H1 (cell line): Measurements from ENCODE around the gene PIP5K1C. TPM values are rescaled to one million over a fixed set of nuclear protein-coding genes. Genes with fewer than 3 reads are reported as not detected.
A peak's percentile ranks its signal among the peaks of the same experiment; 100 is the strongest.

ENCODE experiments used
- CTCF ChIA-PET: fragments of 300-600 bp; sonication (Branson Sonifier 250); formaldehyde crosslinking; loops from one replicate; lab custom pipeline; 2021; ENCODE audit not compliant: partially characterized antibody; lab: Charles Lee
- POLR2A ChIA-PET: fragments of 300-600 bp; sonication (Branson Sonifier 250); formaldehyde crosslinking; loops from one replicate; lab custom pipeline; 2021; ENCODE audit warnings: inconsistent platforms; ENCODE audit not compliant: partially characterized antibody; lab: Charles Lee
- DNase-seq, 2 experiments: peaks; one replicate each; pipeline versions ENCODE4 v3.0.0 to v3.0.0-alpha.2; 2010 to 2022; ENCODE audit warnings: low spot score in 2 of 2, low read depth in 1 of 2, mixed read lengths in 1 of 2
- FAIRE-seq: peaks from 2 replicates; lab custom pipeline; 2011; peaks lifted over from hg19 to GRCh38; lab: Jason Lieb, UNC
- H2AFZ ChIP-seq: 2 replicates; pipeline ENCODE4 v1.8.1; 2012; ENCODE audit warnings: low read length, inconsistent platforms
- H2AK5ac ChIP-seq: 2 replicates; pipeline ENCODE4 v1.6.1; 2013; ENCODE audit warnings: low read depth, low read length
- H2BK120ac ChIP-seq: replicated peaks from 2 replicates; pipeline ENCODE3; 2013; ENCODE audit warnings: low read depth, low read length, inconsistent platforms
- H2BK12ac ChIP-seq: 2 replicates; pipeline ENCODE4 v1.6.1; 2013; ENCODE audit warnings: low read depth, low read length
- H2BK15ac ChIP-seq: 2 replicates; pipeline ENCODE4 v1.6.1; 2013; ENCODE audit warnings: low read length
- H2BK20ac ChIP-seq: 2 replicates; pipeline ENCODE4 v1.6.1; 2013; ENCODE audit warnings: low read length
- H2BK5ac ChIP-seq: 2 replicates; pipeline ENCODE4 v1.6.1; 2013; ENCODE audit warnings: low read depth, low read length
- H3K14ac ChIP-seq: 2 replicates; pipeline ENCODE4 v1.6.1; 2013; ENCODE audit warnings: inconsistent platforms; ENCODE audit not compliant: insufficient read length
- H3K18ac ChIP-seq: 2 replicates; pipeline ENCODE4 v1.6.1; 2013; ENCODE audit warnings: low read length; ENCODE audit errors: extremely low read depth
- H3K23ac ChIP-seq: 2 replicates; pipeline ENCODE4 v1.6.1; 2013; ENCODE audit warnings: inconsistent platforms; ENCODE audit not compliant: insufficient read length
- H3K23me2 ChIP-seq: 2 replicates; pipeline ENCODE4 v1.6.1; 2013; ENCODE audit warnings: low read depth, low read length
- H3K27ac ChIP-seq: 2 replicates; pipeline ENCODE4 v1.6.1; 2011; ENCODE audit warnings: low read depth, low read length, inconsistent platforms
- H3K27me3 ChIP-seq, 4 experiments: replicated peaks in 1 of 4; 1 replicate in 1 of 4; 2 replicates in 3 of 4; pipeline versions ENCODE4 v1.6.1 to v1.8.1; 2011 to 2013; ENCODE audit warnings: low read length in 3 of 4, mild to moderate bottlenecking in 3 of 4, inconsistent platforms in 2 of 4, mixed read lengths in 2 of 4, moderate library complexity in 1 of 4; ENCODE audit not compliant: control insufficient read depth in 3 of 4, insufficient read depth in 3 of 4; ENCODE audit errors: extremely low read depth in 1 of 4
- H3K36me3 ChIP-seq, 4 experiments: 2 replicates each; pipeline versions ENCODE4 v1.6.1 to v1.8.1; 2011 to 2013; ENCODE audit warnings: mild to moderate bottlenecking in 4 of 4, low read length in 3 of 4, moderate library complexity in 2 of 4, control low read depth in 1 of 4, inconsistent platforms in 1 of 4; ENCODE audit not compliant: insufficient read depth in 4 of 4, control insufficient read depth in 2 of 4
- H3K4ac ChIP-seq: replicated peaks from 2 replicates; pipeline ENCODE3; 2013; ENCODE audit warnings: low read length, low read depth, mixed read lengths, inconsistent platforms; ENCODE audit not compliant: insufficient read length
- H3K4me1 ChIP-seq, 4 experiments: replicated peaks in 1 of 4; 1 replicate in 1 of 4; 2 replicates in 3 of 4; pipeline versions ENCODE4 v1.6.1 to v1.8.1; 2011 to 2013; ENCODE audit warnings: low read length in 3 of 4, inconsistent platforms in 2 of 4, mixed read lengths in 1 of 4; ENCODE audit not compliant: insufficient read depth in 4 of 4, control insufficient read depth in 3 of 4
- H3K4me2 ChIP-seq, 2 experiments: 2 replicates each; pipeline versions ENCODE4 v1.6.1 to v1.8.1; 2011 to 2013; ENCODE audit warnings: low read depth in 2 of 2, low read length in 2 of 2, control low read depth in 1 of 2, inconsistent platforms in 1 of 2, mild to moderate bottlenecking in 1 of 2; ENCODE audit not compliant: insufficient read depth in 1 of 2
- H3K4me3 ChIP-seq, 4 experiments: fragments of 200-600, 300-600 bp in 1 of 4; sonication (generic), shearing (Covaris generic), sonication (Bioruptor Twin) in 1 of 4; 2 replicates each; pipeline versions ENCODE4 v1.5.1 to v1.8.1; 2011 to 2016; ENCODE audit warnings: low read length in 4 of 4, low read depth in 3 of 4, control low read depth in 2 of 4, inconsistent platforms in 2 of 4, mild to moderate bottlenecking in 2 of 4, mixed read lengths in 1 of 4, moderate library complexity in 1 of 4; ENCODE audit not compliant: insufficient read depth in 2 of 4; ENCODE audit errors: extremely low read depth in 1 of 4
- H3K56ac ChIP-seq: replicated peaks from 2 replicates; pipeline ENCODE3; 2013; ENCODE audit warnings: low read depth, mild to moderate bottlenecking, mixed read lengths, low read length, inconsistent platforms; ENCODE audit not compliant: insufficient read length
- H3K79me1 ChIP-seq: 2 replicates; pipeline ENCODE4 v1.6.1; 2013; ENCODE audit warnings: low read depth, low read length, control low read depth
- H3K79me2 ChIP-seq, 2 experiments: 2 replicates each; pipeline versions ENCODE4 v1.6.1 to v1.8.1; 2012 to 2013; ENCODE audit warnings: low read length in 2 of 2, mild to moderate bottlenecking in 2 of 2, inconsistent platforms in 1 of 2; ENCODE audit not compliant: insufficient read depth in 2 of 2, control insufficient read depth in 1 of 2
- H3K9ac ChIP-seq, 4 experiments: replicated peaks in 1 of 4; 1 replicate in 1 of 4; 2 replicates in 3 of 4; pipeline versions ENCODE4 v1.6.1 to v1.8.1; 2011 to 2013; ENCODE audit warnings: low read depth in 3 of 4, low read length in 3 of 4, control low read depth in 2 of 4, mild to moderate bottlenecking in 2 of 4, moderate library complexity in 2 of 4, inconsistent platforms in 1 of 4; ENCODE audit errors: extremely low read depth in 1 of 4
- H3K9me3 ChIP-seq, 2 experiments: 2 replicates each; pipeline versions ENCODE4 v1.6.1 to v1.8.1; 2012 to 2013; ENCODE audit warnings: mild to moderate bottlenecking in 2 of 2, moderate library complexity in 2 of 2, control low read depth in 1 of 2, inconsistent platforms in 1 of 2, low read depth in 1 of 2, low read length in 1 of 2, mixed read lengths in 1 of 2; ENCODE audit not compliant: insufficient read depth in 2 of 2
- H4K20me1 ChIP-seq, 2 experiments: replicated peaks in 1 of 2; 2 replicates each; pipeline versions ENCODE3 to v1.8.1; 2011 to 2013; ENCODE audit warnings: inconsistent platforms in 2 of 2, low read length in 2 of 2, mild to moderate bottlenecking in 1 of 2; ENCODE audit not compliant: insufficient read depth in 2 of 2, control insufficient read depth in 1 of 2
- H4K5ac ChIP-seq: 2 replicates; pipeline ENCODE4 v1.6.1; 2013; ENCODE audit warnings: low read length, low read depth, mixed read lengths, inconsistent platforms; ENCODE audit not compliant: insufficient read length
- H4K8ac ChIP-seq: 2 replicates; pipeline ENCODE4 v1.8.0; 2013; ENCODE audit warnings: mild to moderate bottlenecking, moderate library complexity, low read length, inconsistent platforms; ENCODE audit not compliant: insufficient read depth; ENCODE audit errors: extremely low read depth
- H4K91ac ChIP-seq: replicated peaks from 2 replicates; pipeline ENCODE3; 2013; ENCODE audit warnings: low read length, mixed read lengths, inconsistent platforms; ENCODE audit not compliant: insufficient read length
- GABPA ChIP-seq: IDR thresholded peaks from 2 replicates; pipeline ENCODE4 v1.6.1; 2011; ENCODE audit warnings: mild to moderate bottlenecking, low read length, moderate library complexity, borderline replicate concordance; ENCODE audit not compliant: insufficient read depth
- MAX ChIP-seq: IDR thresholded peaks from 2 replicates; pipeline ENCODE4 v1.6.1; 2012; ENCODE audit warnings: inconsistent platforms
- RBBP5 ChIP-seq: IDR thresholded peaks from 2 replicates; pipeline ENCODE4 v1.7.1; 2012; ENCODE audit warnings: low read depth, mild to moderate bottlenecking, inconsistent platforms, low read length, moderate library complexity, borderline replicate concordance
- RXRA ChIP-seq: IDR thresholded peaks from 2 replicates; pipeline ENCODE4 v1.6.1; 2011; ENCODE audit warnings: low read depth, mild to moderate bottlenecking, low read length, moderate library complexity; ENCODE audit not compliant: insufficient read depth
- SIN3A ChIP-seq, 2 experiments: IDR thresholded peaks in 1 of 2; conservative IDR thresholded peaks in 1 of 2; 2 replicates each; pipeline ENCODE4 v1.6.1; 2011 to 2012; ENCODE audit warnings: low read length in 2 of 2, improper control_type of control experiment in 1 of 2, low read depth in 1 of 2, mild to moderate bottlenecking in 1 of 2
- SP1 ChIP-seq: IDR thresholded peaks from 2 replicates; pipeline ENCODE4 v1.6.1; 2011; ENCODE audit warnings: low read depth, low read length
- WGBS, 2 experiments: shearing (Covaris generic) in 1 of 2; methylation state at CpG; one replicate each; pipeline versions ENCODE4 v1.1.6 to v1.1.7; 2013 to 2015; ENCODE audit warnings: low lambda C conversion rate in 2 of 2, mixed read lengths in 2 of 2, inconsistent platforms in 1 of 2, low coverage in 1 of 2, missing lambda C conversion rate in 1 of 2; ENCODE audit not compliant: insufficient replicate concordance in 2 of 2, insufficient coverage in 1 of 2, insufficient read length in 1 of 2; ENCODE audit errors: extremely low coverage in 1 of 2, missing lambda C conversion rate in 1 of 2; 5-methylcytosine and 5-hydroxymethylcytosine counted together
- polyA plus RNA-seq, 7 experiments: library from polyadenylated mRNA; depleted of rRNA in 3 of 7; stranded (reverse) in 5 of 7; unstranded in 2 of 7; fragments of >200 nt in 5 of 7; fragments of 200-250 nt in 2 of 7; gene quantifications; 1 replicate in 5 of 7; 2 replicates in 1 of 7; 4 replicates in 1 of 7; pipeline versions ENCODE4 v1.2.1 to v1.2.3, GENCODE V29; 2011 to 2013; ENCODE audit warnings: missing spikeins in 2 of 7, mixed read lengths in 2 of 7
- total RNA-seq: library from RNA; stranded (reverse); fragmentation: NEBNext Ultra II Directional; extraction: Animal tissue kit (Norgen Biotek cat#: 25700); gene quantifications from 2 replicates; pipeline ENCODE4 v1.2.1, GENCODE V29; 2021
- TF ChIP-seq, protein P1 (sequence below), 3 experiments: IDR thresholded peaks; 1 replicate in 2 of 3; 2 replicates in 1 of 3; pipeline versions ENCODE4 v1.5.1 to v1.6.1; 2011; ENCODE audit warnings: low read length in 3 of 3, mild to moderate bottlenecking in 3 of 3, inconsistent platforms in 2 of 3, low read depth in 1 of 3, moderate library complexity in 1 of 3; ENCODE audit not compliant: insufficient read depth in 1 of 3; ENCODE audit errors: control extremely low read depth in 1 of 3

The PIP5K1C gene
- total and polyA plus RNA-seq, 2 of the 8 experiments (the other 6 are each of a cell fraction or from before 2014, with no cell fraction given), result 10.6 to 32.9 TPM

GRCh38 chr19:3720349-3720917 is 20.2 kb upstream of the PIP5K1C start:
- H2BK12ac ChIP-seq, result no peak overlapping the region
- no peaks in the 10 kb centered on the region for H4K20me1 ChIP-seq
- TF ChIP-seq, protein P1, sequence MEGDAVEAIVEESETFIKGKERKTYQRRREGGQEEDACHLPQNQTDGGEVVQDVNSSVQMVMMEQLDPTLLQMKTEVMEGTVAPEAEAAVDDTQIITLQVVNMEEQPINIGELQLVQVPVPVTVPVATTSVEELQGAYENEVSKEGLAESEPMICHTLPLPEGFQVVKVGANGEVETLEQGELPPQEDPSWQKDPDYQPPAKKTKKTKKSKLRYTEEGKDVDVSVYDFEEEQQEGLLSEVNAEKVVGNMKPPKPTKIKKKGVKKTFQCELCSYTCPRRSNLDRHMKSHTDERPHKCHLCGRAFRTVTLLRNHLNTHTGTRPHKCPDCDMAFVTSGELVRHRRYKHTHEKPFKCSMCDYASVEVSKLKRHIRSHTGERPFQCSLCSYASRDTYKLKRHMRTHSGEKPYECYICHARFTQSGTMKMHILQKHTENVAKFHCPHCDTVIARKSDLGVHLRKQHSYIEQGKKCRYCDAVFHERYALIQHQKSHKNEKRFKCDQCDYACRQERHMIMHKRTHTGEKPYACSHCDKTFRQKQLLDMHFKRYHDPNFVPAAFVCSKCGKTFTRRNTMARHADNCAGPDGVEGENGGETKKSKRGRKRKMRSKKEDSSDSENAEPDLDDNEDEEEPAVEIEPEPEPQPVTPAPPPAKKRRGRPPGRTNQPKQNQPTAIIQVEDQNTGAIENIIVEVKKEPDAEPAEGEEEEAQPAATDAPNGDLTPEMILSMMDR (IDR thresholded peaks at IDR 0.05; ENCODE audit: control extremely low read depth in 1 of 3, insufficient read depth in 1 of 3, low read depth in 1 of 3, low read length in 3 of 3), result no peak
- TF ChIP-seq RXRA, result 0 out of 2 replicates have a peak, but pooled peaks have one; percentile 23
- TF ChIP-seq RBBP5, result no peak
- no peak for TF ChIP-seq MAX
- TF ChIP-seq SIN3A (conservative IDR thresholded peaks at IDR 0.05 in 1 of 2, IDR thresholded peaks at IDR 0.05 in 1 of 2; ENCODE audit: low read depth in 1 of 2, low read length in 2 of 2), result no peak
- no peak for TF ChIP-seq GABPA
- 0 out of 2 replicates have a peak, but pooled peaks have one; percentile 2 for TF ChIP-seq SP1
- H2BK15ac ChIP-seq, result 0 out of 2 replicates have a peak overlapping the region, but pooled peaks have one; percentile 88
- ChIA-PET POLR2A (interaction anchor here (0.9 to 1.4 kb wide), 2 partner anchors 9 to 265 kb away, joined by 3 read pairs; partner anchors contain the start of gene EEF2), CTCF (interaction anchor here (0.8 to 5.8 kb wide), 13 partner anchors 13 to 877 kb away, joined by 3 to 66 read pairs (median 4); partner anchors contain the start of gene TJP3)
- 42% methylated on average over 8 of the region's 9 CpGs; no CpG with 5 or more reads in 1 of the 2 experiments for WGBS, 2 experiments
- no peak for DNase-seq
- H2BK120ac ChIP-seq, result no peak overlapping the region
- H3K56ac ChIP-seq, result no peak overlapping the region
- no peaks in the 10 kb centered on the region for H3K36me3 ChIP-seq
- H2BK5ac ChIP-seq, result no peak overlapping the region
- H3K4me2 ChIP-seq, result no peak overlapping the region; a peak in 1 of 4 replicates
- H3K27me3 ChIP-seq, result peaks cover 0 to 3% (median 0%) of the 10 kb centered on the region in 4 experiments; a peak in 2 of 7 replicates
- H3K27ac ChIP-seq, result no peak overlapping the region
- no peak overlapping the region for H4K5ac ChIP-seq
- no peak overlapping the region for H3K18ac ChIP-seq
- H4K91ac ChIP-seq, result no peak overlapping the region
- FAIRE-seq, result no peak
- H2AFZ ChIP-seq, result no peak overlapping the region
- no peak overlapping the region for H3K4me3 ChIP-seq
- no peak overlapping the region for H2AK5ac ChIP-seq
- no peak overlapping the region for H3K4ac ChIP-seq
- H3K23me2 ChIP-seq, result peaks cover 8% of the 10 kb centered on the region; the same call in 1 of the 2 replicates
- H3K9ac ChIP-seq, result no peak overlapping the region; a peak in 2 of 7 replicates
- H4K8ac ChIP-seq, result no peak overlapping the region
- H2BK20ac ChIP-seq, result no peak overlapping the region
- peaks cover 0 to 11% (median 6%) of the 10 kb centered on the region in 4 experiments; a peak in 5 of 7 replicates for H3K4me1 ChIP-seq
- no peaks in the 10 kb centered on the region for H3K79me2 ChIP-seq
- H3K14ac ChIP-seq, result no peak overlapping the region
- H3K23ac ChIP-seq, result no peak overlapping the region
- no peaks in the 10 kb centered on the region for H3K9me3 ChIP-seq
- no peaks in the 10 kb centered on the region for H3K79me1 ChIP-seq
